HG03457 (cell line): ENCODE results near the gene RAMAC.
"Not testable (repeated sequence)": the region's sequence is repeated elsewhere in the genome, so short reads cannot be mapped to it uniquely, and the experiment has no call there.

Source experiments
- ATAC-seq: cut with Tn5 transposase; IDR thresholded peaks from one replicate; pipeline ENCODE4 v1.9.1; 2021; ENCODE audit warnings: moderate number of reproducible peaks; ENCODE audit not compliant: unreplicated experiment

Gene RAMAC

DNA sequence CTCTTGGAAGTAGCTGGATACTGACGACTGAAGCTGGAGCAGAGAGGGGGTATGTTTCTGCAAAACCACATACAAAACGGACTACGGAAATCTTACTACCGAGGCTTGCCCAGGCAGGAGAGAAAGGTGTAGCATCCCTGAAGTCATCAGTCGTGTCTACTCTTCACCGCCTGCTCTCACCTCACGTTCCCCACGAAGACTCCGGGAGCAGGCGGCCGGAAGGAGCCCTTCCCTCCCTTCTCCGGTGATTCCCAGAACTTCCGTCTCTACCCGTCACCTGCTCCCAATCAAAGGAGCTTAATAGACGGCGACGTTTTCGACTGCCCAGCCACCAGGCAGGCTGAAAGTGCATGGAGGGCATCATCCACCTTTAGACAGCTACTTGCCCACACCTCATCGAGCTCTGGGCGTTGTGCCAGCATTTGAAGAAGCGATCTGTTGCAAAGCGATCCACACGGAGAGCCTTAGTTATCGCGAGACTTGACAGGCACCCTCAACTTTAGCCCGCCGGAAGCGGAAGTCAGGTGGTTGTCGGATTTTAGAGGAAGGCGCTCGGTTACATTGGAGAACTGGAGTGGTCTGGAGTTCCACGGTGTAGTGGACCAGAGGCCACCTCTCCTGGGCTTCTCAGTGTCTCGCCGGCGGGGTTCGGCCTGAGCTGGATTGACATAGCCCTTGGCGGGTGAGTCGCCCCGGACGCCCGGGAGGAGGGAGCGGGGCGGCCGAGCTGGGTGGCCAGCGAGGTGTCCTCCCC lies at the start of gene RAMAC:
TSS of gene RAMAC (plus strand) at position 523 of the 754 bp plus-strand sequence. CDS start 2,809 bp downstream, outside the sequence.
- ATAC-seq: peak; percentile 85

DNA sequence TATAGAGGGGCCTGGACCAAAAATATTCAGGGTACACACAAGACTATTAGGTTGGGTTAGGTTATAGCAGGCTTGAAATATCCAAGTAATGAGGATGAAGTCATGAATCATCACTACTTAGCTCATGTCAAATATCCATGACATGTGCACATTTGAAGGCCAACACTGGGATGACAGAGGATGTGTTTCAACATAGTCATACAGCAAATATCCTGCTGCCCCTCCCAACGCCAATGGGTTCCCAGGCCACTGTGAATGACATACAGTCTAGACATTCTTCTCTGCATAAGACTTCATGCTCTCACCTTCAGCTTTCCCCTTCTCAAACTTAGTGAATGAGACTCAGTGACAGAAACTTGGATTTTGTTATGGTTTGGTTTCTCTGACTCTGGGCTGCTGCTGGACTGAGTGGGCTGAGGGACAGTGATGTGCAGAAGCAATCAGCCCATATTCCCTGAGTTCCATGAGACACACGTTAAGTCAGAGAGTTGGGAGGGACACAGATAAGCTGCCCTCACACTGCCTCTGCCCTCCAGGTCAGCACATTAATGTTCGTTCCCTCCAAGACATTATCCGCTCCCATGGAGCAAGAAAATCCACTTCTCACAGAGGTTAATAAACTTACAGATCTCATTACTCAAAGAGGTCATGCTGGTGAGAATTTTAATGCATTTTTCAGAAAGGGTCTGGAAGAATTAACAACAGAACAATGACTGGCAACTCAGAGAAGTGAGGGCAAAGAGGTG lies 48.9 kb upstream of the RAMAC start:
- ATAC-seq: no peak

DNA sequence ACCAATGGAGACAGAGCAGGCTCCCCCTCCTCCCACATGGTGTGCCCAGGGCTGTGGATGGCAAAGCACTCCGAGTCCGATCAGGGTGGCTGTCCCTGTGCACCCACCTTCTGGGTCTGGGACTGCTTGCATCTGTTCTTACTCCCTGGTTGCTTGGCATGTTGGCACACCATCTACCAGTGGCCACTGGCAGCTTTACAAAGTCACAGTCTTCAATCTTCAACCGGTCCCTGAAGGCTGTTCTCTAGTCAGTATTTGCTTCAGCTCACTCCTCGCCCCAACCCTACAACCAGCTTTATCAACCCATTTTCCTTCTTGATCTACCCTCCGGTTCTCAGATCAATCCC lies 48.3 kb upstream of the RAMAC start:
- no peak for ATAC-seq

DNA sequence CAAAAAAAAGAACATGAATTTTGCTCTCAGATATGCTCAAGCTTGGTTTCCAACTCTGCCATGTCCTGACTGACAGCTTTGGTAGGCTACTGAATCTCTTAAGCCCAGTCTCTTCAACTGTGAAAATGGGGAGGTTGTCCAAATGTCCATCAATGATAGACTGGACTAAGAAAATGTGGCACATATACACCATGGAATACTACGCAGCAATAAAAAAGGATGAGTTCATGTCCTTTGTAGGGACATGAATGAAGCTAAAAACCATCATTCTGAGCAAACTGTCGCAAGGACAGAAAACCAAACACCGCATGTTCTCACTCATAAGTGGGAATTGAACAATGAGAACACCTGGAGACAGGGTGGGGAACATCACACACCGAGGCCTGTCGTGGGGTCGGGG lies 46.3 kb upstream of the RAMAC start:
- not testable (repeated sequence) for ATAC-seq

DNA sequence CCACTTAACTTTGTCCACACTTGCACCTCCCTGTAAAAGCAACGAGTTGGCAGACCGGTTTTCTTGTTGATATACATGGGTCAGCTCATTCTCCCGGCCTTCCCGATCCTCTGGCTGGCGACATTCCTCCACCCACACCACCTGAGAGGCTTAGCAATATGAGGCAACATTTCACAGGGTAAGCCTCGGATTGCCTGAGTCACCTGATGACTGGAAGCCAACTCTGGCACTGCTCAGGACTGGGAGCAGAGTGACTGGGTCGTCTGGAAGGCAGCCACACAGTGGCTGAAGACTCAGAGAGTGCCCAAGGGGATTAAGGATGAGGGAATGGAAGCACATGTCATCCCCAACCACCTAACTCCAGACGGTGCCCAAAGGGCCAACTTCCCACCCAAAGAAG lies 43.3 kb upstream of the RAMAC start:
- ATAC-seq: no peak

DNA sequence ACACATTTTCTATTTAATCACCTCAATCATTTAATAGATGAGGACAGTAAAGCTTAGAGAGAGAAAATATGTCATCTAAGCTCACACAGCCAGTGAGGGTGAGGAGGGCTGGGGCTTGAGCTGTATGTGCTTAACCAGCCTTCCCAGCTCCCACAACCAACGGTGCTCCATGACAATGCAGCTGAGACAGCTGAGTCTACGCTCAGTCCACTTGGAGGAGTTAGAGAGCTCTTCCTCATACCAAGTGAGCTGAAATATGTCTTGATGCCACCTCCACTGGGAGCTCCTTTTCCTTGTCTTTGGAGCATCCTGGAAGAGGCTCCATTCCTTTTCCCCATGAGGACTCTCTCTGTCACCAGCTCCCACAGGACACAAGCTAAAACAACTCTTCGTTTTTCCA lies 42.8 kb upstream of the RAMAC start:
- ATAC-seq: no peak

DNA sequence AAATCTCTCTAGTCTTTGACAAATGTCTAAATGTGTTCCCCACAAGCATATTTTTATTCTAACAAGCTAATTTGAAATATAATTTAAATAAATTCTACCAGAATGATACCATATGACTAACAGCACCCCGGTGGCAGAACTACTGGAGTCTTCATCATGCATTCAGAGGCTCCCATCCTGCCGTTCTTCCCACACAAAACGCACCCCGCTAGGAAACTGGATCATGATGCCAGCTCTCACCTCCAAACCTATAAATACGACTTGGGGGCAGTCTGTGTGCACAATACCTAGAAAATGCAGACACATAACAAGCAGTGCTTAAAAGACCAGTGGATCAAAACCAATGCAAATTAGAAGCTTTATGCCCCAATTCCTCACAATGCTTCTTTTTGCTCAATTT lies 42.0 kb upstream of the RAMAC start:
- no peak for ATAC-seq

DNA sequence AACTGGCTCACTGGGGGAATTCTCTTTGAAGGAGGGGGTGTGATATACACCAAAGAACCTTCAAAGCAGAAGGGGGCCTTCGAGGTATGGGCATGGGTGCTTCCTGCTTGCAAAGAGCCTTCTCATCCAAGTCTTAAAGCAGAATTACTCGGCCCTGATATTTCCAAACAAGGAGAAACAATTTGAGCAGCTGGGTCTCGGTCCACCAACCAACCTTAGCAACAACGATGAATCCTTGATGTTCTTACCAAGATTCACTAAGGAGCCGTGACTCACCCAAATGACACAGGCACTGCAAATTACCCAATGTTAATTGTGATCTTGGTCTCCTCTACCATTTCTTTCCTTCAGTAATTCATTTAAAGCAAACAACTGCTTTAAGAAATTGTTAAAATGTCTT lies 41.2 kb upstream of the RAMAC start:
- ATAC-seq: no peak

DNA sequence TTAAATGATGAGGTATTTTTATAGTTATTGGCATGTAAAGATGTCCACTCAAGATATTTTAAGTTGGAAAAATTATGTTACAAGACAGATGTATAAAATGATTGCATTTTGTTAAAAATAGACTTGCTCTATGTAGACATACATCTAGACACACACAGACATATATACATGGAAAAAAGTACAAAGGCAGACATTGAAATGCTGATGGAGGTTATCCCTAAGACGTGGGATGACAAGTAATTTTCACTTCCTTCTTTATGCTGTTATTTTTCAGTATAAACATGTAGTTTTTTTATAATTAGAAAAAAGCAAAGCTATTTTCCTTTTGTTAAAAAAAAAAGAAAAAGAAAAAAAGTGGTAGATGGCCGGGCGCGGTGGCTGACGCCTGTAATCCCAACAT lies 40.7 kb upstream of the RAMAC start:
- no peak for ATAC-seq

DNA sequence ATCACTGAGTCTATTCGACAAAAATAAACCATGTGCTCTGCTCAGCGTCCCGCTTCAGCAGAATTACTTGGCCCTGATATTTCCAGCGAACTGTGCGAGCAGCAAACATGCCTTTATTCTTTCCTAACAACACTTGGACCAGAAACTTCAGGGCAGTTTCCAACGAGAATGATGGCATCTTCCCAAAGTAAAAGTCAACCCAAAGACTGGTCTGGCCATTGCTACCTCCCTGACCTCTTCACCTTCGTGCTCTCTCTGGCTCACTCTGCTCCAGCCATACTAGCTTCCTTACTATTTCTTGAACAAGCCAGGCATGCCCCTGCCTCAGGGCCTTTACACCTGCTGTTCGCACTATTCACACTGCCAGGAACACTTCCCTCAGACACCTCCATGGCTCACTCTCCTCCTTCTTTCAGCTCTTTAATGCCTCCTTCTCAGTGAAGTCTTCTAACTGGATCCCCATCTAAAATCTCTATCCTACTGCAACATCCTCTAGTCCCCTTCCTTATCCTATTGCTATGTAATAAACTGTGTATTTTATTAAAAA lies 39.8 kb upstream of the RAMAC start:
- ATAC-seq: no peak

DNA sequence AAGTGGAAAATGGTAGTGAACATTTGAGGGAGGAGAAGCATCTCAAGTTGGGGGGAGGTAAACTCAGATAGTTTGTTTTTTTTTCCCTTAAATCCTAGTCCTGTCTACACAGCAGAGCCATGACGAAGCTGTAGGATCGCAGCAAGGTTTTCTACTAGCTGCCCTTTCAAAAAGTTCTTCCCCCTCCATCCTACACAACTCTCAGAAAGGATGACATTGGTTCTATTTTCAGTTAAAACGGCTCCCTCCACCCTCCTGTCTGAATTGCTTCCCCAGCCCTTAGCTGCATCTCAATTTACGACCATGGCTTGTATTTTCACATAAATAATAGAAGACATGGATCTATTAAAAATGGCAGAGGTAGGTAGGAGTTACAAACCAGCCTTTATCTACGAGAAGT lies 35.7 kb upstream of the RAMAC start:
- no peak for ATAC-seq

DNA sequence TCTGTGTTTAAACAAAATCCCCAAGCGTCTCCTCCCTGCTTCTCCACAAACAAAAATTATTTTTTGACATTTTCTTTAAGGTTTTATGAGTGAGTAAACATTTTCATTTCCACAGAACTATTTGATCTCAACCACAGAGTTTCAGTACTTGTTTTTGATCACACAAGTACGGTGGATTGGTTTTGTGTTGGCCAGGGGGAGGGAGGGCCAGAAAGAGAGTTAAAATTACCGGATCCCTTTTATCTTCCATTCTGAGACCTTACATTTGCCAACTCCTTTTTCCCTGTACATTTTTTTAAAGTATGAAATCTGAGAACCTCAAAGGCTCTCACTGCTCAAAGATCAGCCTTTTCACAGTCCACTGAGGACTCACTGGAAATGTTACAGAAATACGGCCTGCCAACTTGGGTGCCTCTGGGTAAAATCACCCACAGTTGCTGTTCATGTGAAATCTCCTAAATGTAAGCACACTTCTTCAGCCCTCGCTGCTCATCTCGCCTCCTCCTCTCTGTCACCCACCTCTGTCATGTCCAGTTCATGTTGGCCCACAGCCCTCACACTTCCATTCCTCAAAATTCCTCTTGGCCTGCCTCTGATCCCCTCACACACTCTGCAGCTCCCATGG lies 35.2 kb upstream of the RAMAC start:
- ATAC-seq: no peak

DNA sequence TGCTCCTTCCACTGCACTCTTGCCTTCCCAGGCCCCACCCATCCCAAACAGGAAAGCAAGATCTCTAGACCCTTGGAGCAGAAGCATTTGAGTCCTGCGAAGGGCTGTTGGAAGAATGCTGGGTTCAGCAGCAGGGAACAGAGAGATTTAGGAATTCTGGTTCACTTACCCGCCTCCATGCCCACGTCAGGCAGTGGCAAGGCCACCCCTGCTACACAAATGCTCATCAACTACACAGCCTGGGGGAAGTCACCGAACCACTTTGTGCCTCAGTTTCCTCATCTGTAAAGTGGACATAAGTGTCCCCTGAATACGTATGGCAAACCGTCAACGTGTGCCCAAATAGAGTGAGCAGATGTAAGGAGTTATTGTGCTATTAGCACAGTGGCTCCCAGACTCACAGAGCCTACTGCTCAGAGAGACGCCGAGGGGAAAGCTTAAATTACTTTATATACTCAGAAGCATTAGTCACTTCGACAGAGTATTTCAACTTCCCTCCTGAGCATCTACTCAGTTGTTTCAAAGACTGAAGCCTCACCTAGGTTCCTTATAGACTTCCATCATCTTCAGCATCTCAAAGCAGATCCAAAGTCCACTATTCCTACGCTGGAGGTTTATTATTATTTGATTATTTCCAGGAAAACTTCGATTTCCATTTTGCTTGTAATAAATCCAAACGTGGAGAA lies 34.4 kb upstream of the RAMAC start:
- ATAC-seq: no peak

DNA sequence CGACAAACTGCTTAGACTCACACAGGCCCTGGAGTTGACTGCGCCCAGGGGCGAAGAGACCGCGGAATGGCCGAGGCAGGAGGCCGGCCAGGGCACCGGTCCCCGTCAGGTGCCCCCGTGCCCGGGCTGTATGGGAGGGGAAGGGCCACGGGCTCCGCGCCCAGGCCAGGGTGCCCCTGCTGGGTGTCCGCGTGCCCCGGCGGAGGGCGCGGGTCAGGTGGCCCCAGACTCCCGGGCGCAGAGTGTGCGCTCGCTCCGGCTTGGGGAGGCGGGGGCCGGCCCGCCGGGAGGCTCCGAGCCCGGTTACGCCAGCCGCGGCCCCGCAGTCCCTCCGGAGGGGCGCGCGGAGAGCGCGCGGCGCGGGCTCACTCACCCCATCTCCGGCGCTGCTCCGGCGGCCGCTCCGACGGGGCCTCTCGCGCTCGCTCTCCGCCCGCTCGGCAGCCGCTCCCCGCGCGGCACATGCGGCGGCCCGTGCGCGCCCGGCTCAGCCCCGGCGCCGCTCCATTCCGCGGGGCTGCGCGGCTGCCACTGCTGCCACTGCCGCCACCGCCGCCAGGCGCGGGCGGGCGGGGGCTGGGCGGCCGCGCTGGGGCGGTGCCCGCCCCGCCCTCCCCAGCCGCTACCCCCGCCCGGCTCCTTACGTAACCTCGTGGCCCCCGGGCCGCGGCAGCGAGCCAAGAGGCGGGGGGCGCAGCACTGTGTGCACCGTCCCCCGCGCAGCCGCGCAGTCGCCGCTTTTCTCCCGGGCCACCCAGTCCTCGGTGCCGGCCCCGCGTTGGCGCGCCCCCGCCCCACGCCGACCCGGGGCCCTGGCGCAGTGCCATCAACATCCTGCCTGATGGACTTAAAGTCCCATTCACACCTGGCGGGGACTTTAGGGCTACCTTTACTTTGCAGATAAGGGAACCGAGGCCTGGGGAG lies 33.6 kb upstream of the RAMAC start, which contains the start of gene HOMER2:
TSS of gene HOMER2 (minus strand) at position 563 of the 924 bp plus-strand sequence. CDS start at position 378, 185 bp downstream.
- ATAC-seq: no peak

DNA sequence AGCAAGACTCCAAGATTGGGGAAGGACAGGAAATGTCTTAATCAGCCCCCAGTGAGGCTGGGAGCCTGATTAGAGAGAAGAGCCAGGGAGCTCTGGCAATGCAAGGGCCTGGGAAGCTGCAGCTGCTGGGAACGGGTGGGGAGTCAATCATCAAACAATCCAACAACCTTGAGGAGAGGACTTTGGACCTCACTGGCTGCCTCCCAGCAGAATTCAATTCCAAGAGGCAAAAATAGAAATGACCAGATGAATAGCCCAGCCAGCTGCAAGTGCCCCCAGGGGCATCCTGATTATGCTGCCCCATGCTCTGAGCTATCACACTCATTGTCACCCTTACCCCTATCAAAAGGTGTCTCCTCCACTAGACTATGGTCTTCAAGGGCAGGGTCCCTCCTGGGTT lies 27.4 kb upstream of the RAMAC start:
- no peak for ATAC-seq

DNA sequence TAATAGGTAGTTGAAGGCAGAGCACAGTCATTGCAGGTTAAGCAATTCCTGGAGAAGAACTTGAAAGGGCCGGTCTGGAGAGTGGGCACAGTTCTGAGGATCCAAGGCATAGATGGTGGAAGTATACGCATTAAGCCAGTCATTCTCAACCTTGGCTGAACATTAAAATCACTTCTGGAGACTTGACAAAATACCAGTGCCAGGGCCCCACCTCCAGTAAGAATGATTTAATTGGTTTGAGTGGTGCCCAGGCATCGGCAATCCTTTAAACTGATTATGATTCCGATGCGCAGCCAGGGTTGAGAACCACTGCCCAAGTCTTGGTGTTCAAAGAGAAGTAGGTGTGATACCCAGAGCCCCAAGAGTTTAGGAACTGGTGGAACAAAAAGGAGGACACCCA lies 26.6 kb upstream of the RAMAC start:
- ATAC-seq: no peak

DNA sequence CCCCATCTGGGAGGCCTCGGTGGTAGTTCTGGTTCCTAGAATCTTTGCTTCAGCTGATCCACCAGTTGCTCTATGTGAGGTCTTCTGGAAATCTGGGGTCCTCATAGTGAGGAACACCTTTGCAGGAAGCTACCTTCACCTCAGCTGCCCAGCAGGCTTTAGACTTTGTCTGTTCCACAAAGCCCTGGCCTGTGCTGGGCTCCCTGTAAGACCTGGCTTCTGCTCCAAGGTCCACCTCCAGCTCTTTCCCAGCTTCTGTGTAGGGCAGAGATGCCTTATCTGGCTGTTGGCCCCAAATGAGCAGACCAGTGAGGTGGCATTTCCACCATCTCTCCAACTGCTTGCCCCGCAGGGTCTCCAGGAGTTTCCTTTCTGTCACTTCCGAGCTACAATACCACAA lies 25.2 kb upstream of the RAMAC start:
- ATAC-seq: no peak

DNA sequence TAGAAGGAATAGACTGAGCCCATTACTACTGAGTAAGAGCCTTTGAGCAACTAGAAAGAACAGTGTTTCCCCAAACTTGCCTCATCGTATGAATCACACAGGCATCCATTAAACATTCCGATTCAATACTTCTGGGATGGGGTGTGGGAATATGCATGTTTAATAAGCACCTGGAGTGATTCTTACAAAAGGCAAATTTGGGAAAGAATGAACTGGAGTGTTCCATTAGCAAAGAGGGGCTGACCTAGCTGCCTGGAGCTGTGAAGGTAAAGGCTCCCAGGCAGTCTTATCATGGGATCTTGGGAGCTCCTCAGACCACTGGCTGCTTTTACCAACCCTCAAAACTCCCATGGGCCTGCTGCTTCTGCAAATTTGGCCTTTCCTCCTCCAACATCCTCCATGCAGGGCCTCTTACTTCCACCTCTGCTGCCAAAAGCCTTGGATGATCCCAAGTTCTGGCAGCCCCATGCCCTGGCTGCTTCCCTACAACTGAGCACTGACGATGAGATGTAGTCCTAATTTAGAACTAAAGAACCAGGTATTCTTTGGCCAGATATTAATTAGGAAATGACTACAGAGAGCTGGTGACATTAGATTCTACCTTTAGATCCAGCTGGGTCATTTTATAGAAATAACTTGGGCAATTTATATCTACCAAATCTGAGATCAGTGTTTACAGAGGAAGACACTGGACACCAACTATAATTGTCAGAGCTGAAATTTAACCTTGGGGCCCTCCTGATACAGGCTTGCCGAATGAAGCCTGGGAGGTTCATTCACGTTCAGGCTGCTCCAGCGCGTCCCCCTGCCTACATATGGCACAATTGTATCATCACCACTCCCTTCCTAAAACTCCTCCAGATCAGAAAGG lies 22.3 kb upstream of the RAMAC start:
- ATAC-seq: no peak

DNA sequence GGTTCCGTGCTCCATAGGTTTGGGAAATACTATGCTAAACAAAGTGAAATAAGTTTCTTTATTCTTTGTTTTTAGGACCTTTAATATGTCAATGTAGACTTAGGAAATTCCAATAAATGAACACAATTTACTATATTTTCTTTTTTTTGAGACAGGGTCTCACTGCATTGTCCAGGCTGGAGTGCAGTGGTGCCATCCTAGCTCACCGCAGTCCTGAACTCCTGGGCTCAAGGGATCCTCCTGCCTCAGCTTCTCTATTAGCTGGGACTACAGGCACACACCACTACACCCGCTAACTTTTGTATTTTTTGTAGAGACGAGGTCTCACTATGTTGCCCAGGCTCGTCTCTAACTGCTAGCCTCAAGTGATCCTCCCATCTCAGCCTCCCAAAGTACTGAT lies 21.1 kb upstream of the RAMAC start:
- no peak for ATAC-seq
